Stimulated activated CD4-positive, alpha-beta T cell treated with anti-CD3 and anti-CD28 coated beads, Interleukin-12 subunit alpha, Interleukin-12 subunit beta, amount 100 ng/mL, for 4 hours (primary cell): ENCODE results near the gene RAP2A.

ENCODE experiments used
- DNase-seq: peaks from one replicate; pipeline ENCODE4 v3.0.0-alpha.2; 2020

RAP2A gene

DNA sequence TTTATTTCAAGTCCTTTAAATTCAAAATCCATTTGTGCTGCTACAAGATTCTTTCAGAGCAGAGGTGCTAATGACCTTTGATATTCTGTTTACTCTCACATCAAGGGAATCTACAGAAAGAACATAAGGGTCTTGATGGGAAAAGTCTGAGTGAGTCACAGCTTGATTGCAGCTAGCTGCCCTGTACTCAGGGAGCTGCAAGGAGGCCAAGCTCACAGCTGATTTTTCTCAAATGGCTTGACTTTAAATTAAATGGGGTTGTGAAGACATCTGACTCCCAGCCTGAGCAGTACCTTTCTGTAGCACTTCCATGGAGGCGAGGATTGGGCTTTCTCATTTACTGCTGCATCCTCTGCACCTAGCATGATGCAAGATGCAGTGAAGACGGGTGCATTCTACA, 62.5 kb downstream of the RAP2A start:
- DNase-seq: no peak

GRCh38 chr13:97497400-97497799, 63.4 kb downstream of the RAP2A start:
- no peak for DNase-seq

- no peak for DNase-seq
Observed at GRCh38 chr13:97498419-97498818, 64.5 kb downstream of the RAP2A start.

DNA sequence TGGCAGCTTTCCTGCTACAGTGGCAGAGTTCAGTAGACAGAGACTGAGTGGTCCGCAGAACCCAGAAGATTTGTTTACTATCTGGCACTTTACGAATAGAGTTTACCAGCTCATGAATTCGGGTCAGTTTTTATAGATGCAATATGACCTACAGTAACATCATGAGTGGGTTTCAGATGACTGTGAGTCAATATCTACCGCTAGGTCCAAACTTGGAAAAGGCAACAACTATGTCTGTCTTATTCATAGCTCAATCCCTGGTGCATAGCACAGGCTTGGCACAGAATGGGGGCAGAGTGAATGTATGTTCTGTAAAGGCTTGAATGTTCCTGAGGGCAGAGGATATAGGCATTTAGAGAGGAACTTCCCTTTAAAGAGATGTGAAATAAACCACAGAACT, 65.2 kb downstream of the RAP2A start:
- no peak for DNase-seq

- DNase-seq: no peak
Observed at GRCh38 chr13:97502181-97502580, 68.2 kb downstream of the RAP2A start.

- no peak for DNase-seq
Observed at GRCh38 chr13:97502706-97503105, 68.7 kb downstream of the RAP2A start.

GRCh38 chr13:97505017-97505416, 71.0 kb downstream of the RAP2A start:
- DNase-seq: no peak

DNA sequence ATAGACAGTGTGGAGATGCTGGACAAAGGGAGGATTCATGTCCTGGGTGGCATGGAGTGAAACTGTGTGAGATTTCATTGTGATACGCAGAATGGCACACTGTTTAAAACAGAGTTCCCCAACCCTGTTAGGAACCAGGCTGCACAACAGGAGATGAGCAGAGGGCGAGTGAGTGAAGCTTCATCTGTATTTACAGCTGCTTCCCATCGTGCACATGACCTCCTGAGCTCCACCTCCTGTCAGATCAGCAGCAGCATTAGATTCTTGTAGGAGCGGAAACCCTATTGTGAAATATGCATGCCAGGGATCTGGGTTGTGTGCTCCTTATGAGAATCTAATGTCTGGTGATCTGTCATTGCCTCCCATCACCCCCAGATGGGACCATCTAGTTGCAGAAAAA, 72.5 kb downstream of the RAP2A start:
- no peak for DNase-seq

GRCh38 chr13:97512732-97513131, 78.8 kb downstream of the RAP2A start:
- DNase-seq: no peak

DNA sequence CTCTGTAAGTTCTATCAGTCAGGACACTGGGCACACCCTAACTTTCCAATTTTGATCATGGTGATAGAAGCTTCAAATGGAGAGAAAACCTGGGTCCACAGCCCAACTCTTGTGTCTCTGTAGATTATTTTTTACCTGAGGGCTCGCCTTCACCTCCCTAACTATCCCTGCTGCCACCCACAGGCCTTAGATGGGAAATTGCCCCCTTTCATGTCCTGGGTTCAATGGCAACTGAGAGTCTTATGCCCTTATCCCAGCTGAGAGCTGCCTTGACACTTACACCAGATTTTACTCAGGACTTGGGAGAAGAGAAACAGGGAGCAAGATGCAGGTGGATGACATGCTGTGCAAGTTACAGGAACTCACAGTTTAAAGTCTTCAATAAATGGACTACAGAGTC, 81.7 kb downstream of the RAP2A start:
- DNase-seq: no peak

DNA sequence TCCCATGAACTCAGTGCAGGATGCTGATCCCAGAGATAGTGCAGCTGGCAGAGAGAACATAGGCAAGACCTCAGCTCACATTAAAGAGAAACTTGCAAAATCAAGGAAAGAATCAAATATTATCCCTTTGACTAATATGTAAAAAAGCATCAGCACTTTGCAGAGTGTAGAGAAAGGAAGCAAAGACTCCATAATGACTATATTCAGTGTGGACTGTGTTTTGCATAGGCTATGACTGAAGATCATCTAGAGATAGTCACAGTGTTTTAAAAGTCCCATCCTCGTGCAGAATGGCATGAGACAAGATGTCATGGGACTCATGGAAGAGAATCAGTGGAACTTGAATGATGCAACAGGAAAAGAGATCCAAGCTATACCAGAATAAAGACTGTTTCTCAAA, 84.0 kb downstream of the RAP2A start:
- no peak for DNase-seq
